ENCODE data around the gene PLEKHG2. TPM values are rescaled to one million over a fixed set of nuclear protein-coding genes. Genes with fewer than 3 reads are reported as not detected.

PLEKHG2 gene
- total and polyA plus RNA-seq, 9 of the 15 experiments (the other 6 are each of a cell fraction or from before 2014, with no cell fraction given) = 0.98 to 45.7 (median 9.8) TPM

- TF ChIP-seq ETV5 (CRISPR knock-in tag; IDR thresholded peaks at IDR 0.05; ENCODE audit: low read depth) (no peak), PHF20 (IDR thresholded peaks at IDR 0.05; ENCODE audit: partially characterized antibody) (no peak), YBX1 (IDR thresholded peaks at IDR 0.05) (no peak), MAFG (tag; conservative IDR thresholded peaks at IDR 0.05) (no peak), FOXM1 (IDR thresholded peaks at IDR 0.05; ENCODE audit: low read depth) (no peak), FOXM1 (CRISPR knock-in tag; IDR thresholded peaks at IDR 0.05; ENCODE audit: low read depth) (no peak), POLR2B (IDR thresholded peaks at IDR 0.05; ENCODE audit: low read depth, partially characterized antibody) (peak; percentile 68), ETS1 (conservative IDR thresholded peaks at IDR 0.05; ENCODE audit: control insufficient read depth, low read depth, low read length) (no peak), ILF3 (IDR thresholded peaks at IDR 0.05; ENCODE audit: borderline replicate concordance) (no peak; the same call in 1 of the 2 replicates), SNIP1 (IDR thresholded peaks at IDR 0.05; ENCODE audit: low read depth) (no peak), XRCC4 (IDR thresholded peaks at IDR 0.05; ENCODE audit: extremely low read depth, insufficient read depth, insufficient read length) (no peak), CHD4 (IDR thresholded peaks at IDR 0.05; ENCODE audit: insufficient read depth, insufficient replicate concordance, low read depth, low read length, poor library complexity, severe bottlenecking) (no peak), HNRNPLL (IDR thresholded peaks at IDR 0.05; ENCODE audit: low read depth, low read length, poor library complexity, severe bottlenecking) (no peak), SLC30A9 (CRISPR knock-in tag; IDR thresholded peaks at IDR 0.05) (no peak), NFE2 (IDR thresholded peaks at IDR 0.05; ENCODE audit: low read depth) (no peak), NR3C1 (CRISPR knock-in tag; IDR thresholded peaks at IDR 0.05) (no peak), MCM5 (IDR thresholded peaks at IDR 0.05; ENCODE audit: low read depth) (no peak), DIDO1 (tag; IDR thresholded peaks at IDR 0.05; ENCODE audit: low read depth) (no peak), ZNF507 (tag; conservative IDR thresholded peaks at IDR 0.05) (no peak), BACH1 (tag; IDR thresholded peaks at IDR 0.05) (peak; percentile 79; the same call in 1 of the 2 replicates), MCM7 (IDR thresholded peaks at IDR 0.05) (no peak), CREB3L1 (IDR thresholded peaks at IDR 0.05; ENCODE audit: borderline replicate concordance, low read depth) (peak; percentile 59; the same call in 1 of the 2 replicates), DPF2 (IDR thresholded peaks at IDR 0.05) (peak; percentile 74), PTBP1 (IDR thresholded peaks at IDR 0.05; ENCODE audit: low read depth, low read length) (no peak)
Measured at GRCh38 chr19:39430675-39431593, 18.5 kb downstream of the PLEKHG2 start (continued).
